GM12878 (cell line): ENCODE data around the gene TMEM256.

Source experiments
- BHLHE40 ChIP-seq, 2 experiments: fragments of 450-650 bp in 1 of 2; IDR thresholded peaks; 2 replicates each; pipeline ENCODE4 v1.6.1; 2011 to 2017; ENCODE audit warnings: low read depth in 2 of 2, borderline replicate concordance in 1 of 2, improper control_type of control experiment in 1 of 2, low read length in 1 of 2, mild to moderate bottlenecking in 1 of 2
- CBX5 ChIP-seq: sonication (generic); IDR thresholded peaks from 2 replicates; pipeline ENCODE4 v1.6.1; 2016; ENCODE audit warnings: low read depth, moderate library complexity, mild to moderate bottlenecking, inconsistent platforms
- CTCF ChIP-seq, 3 experiments: IDR thresholded peaks in 2 of 3; conservative IDR thresholded peaks in 1 of 3; 2 replicates each; pipeline ENCODE4 v1.5.1; 2011; ENCODE audit warnings: low read depth in 3 of 3, low read length in 3 of 3, mild to moderate bottlenecking in 3 of 3, control low read depth in 2 of 3, moderate library complexity in 2 of 3, inconsistent platforms in 1 of 3, mixed read lengths in 1 of 3; ENCODE audit not compliant: control insufficient read depth in 2 of 3, insufficient read depth in 1 of 3; ENCODE audit errors: extremely low read depth in 1 of 3
- EP300 ChIP-seq, 2 experiments: fragments of 150-350 bp in 1 of 2; IDR thresholded peaks; 2 replicates each; pipeline ENCODE4 v1.6.1; 2011 to 2012; ENCODE audit warnings: low read depth in 2 of 2, low read length in 2 of 2, borderline replicate concordance in 1 of 2, improper control_type of control experiment in 1 of 2, inconsistent platforms in 1 of 2; ENCODE audit not compliant: control insufficient read depth in 1 of 2
- GATAD2B ChIP-seq: fragments of 450-650 bp; conservative IDR thresholded peaks from 2 replicates; pipeline ENCODE4 v1.6.1; 2017; ENCODE audit warnings: low read depth, mild to moderate bottlenecking, moderate library complexity
- NBN ChIP-seq: fragments of 450-650 bp; IDR thresholded peaks from 2 replicates; pipeline ENCODE4 v1.6.1; 2016
- POLR2A ChIP-seq: IDR thresholded peaks from 2 replicates; pipeline ENCODE4 v1.6.1; 2011; ENCODE audit warnings: low read depth, mild to moderate bottlenecking, low read length
- POLR2AphosphoS5 ChIP-seq: IDR thresholded peaks from 2 replicates; pipeline ENCODE4 v1.6.1; 2011; ENCODE audit warnings: mild to moderate bottlenecking, low read length, inconsistent platforms
- SP1 ChIP-seq: IDR thresholded peaks from one replicate; pipeline ENCODE4 v1.6.1; 2011; ENCODE audit warnings: low read depth, low read length
- SPI1 ChIP-seq: IDR thresholded peaks from 2 replicates; pipeline ENCODE4 v1.6.1; 2011; ENCODE audit warnings: low read depth, mild to moderate bottlenecking, low read length, moderate library complexity, borderline replicate concordance; ENCODE audit not compliant: insufficient read depth
- TF ChIP-seq, protein P1 (sequence below): IDR thresholded peaks from 2 replicates; pipeline ENCODE4 v1.6.1; 2011; ENCODE audit warnings: low read depth, mild to moderate bottlenecking, low read length, moderate library complexity, borderline replicate concordance; ENCODE audit errors: extremely low read depth
- TF ChIP-seq, protein P2 (sequence below): fragments of 450-650 bp; IDR thresholded peaks from 2 replicates; pipeline ENCODE4 v1.6.1; 2017; ENCODE audit warnings: mild to moderate bottlenecking, low read depth, inconsistent platforms; ENCODE audit not compliant: poor library complexity, severe bottlenecking

- TF ChIP-seq POLR2AphosphoS5 (no peak), CBX5 (no peak), BHLHE40 (IDR thresholded peaks at IDR 0.05; ENCODE audit: borderline replicate concordance in 1 of 2, low read depth in 2 of 2, low read length in 1 of 2) (peak in 1 of 2 experiments; percentile 57; a peak in 2 of 4 replicates), POLR2A (peak; percentile 72), NBN (no peak), GATAD2B (no peak; the same call in 1 of the 2 replicates), CTCF (IDR thresholded peaks at IDR 0.05 in 2 of 3, conservative IDR thresholded peaks at IDR 0.05 in 1 of 3; ENCODE audit: control insufficient read depth in 2 of 3, extremely low read depth in 1 of 3, insufficient read depth in 1 of 3, low read depth in 3 of 3, low read length in 3 of 3) (no peak), EP300 (IDR thresholded peaks at IDR 0.05; ENCODE audit: borderline replicate concordance in 1 of 2, control insufficient read depth in 1 of 2, low read depth in 2 of 2, low read length in 2 of 2) (no peak), SP1 (no peak), SPI1 (0 out of 2 replicates have a peak, but pooled peaks have one; percentile 13)
- TF ChIP-seq, protein P1, sequence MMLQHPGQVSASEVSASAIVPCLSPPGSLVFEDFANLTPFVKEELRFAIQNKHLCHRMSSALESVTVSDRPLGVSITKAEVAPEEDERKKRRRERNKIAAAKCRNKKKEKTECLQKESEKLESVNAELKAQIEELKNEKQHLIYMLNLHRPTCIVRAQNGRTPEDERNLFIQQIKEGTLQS = no peak
- TF ChIP-seq, protein P2, sequence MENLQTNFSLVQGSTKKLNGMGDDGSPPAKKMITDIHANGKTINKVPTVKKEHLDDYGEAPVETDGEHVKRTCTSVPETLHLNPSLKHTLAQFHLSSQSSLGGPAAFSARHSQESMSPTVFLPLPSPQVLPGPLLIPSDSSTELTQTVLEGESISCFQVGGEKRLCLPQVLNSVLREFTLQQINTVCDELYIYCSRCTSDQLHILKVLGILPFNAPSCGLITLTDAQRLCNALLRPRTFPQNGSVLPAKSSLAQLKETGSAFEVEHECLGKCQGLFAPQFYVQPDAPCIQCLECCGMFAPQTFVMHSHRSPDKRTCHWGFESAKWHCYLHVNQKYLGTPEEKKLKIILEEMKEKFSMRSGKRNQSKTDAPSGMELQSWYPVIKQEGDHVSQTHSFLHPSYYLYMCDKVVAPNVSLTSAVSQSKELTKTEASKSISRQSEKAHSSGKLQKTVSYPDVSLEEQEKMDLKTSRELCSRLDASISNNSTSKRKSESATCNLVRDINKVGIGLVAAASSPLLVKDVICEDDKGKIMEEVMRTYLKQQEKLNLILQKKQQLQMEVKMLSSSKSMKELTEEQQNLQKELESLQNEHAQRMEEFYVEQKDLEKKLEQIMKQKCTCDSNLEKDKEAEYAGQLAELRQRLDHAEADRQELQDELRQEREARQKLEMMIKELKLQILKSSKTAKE = no peak
Measured at GRCh38 chr17:7383742-7384488, 20.0 kb downstream of the TMEM256 start.
